Sigmoid colon (tissue), 4 donors: Measurements from ENCODE around the gene OARD1.
A peak's percentile ranks its signal among the peaks of the same experiment; 100 is the strongest.

Experiments used
- EP300 ChIP-seq, 4 donors: sonication (generic); formaldehyde crosslinking; IDR thresholded peaks; one replicate each; pipeline ENCODE4 v1.6.1; 2017; ENCODE audit warnings: antibody characterized with exemption in 4 of 4
- POLR2A ChIP-seq, 2 donors: fragments of 450-650 bp; IDR thresholded peaks; one replicate each; pipeline ENCODE4 v1.6.1; 2016; ENCODE audit warnings: antibody characterized with exemption in 2 of 2, mild to moderate bottlenecking in 2 of 2, moderate library complexity in 2 of 2
- TF ChIP-seq, protein P1 (sequence below), 4 experiments: fragments of 450-650 bp in 3 of 4; fragments of 200-600 bp in 1 of 4; IDR thresholded peaks; one replicate each; pipeline ENCODE4 v1.5.1; 2016 to 2019; ENCODE audit warnings: antibody characterized with exemption in 4 of 4, mild to moderate bottlenecking in 3 of 4, moderate library complexity in 2 of 4

DNA sequence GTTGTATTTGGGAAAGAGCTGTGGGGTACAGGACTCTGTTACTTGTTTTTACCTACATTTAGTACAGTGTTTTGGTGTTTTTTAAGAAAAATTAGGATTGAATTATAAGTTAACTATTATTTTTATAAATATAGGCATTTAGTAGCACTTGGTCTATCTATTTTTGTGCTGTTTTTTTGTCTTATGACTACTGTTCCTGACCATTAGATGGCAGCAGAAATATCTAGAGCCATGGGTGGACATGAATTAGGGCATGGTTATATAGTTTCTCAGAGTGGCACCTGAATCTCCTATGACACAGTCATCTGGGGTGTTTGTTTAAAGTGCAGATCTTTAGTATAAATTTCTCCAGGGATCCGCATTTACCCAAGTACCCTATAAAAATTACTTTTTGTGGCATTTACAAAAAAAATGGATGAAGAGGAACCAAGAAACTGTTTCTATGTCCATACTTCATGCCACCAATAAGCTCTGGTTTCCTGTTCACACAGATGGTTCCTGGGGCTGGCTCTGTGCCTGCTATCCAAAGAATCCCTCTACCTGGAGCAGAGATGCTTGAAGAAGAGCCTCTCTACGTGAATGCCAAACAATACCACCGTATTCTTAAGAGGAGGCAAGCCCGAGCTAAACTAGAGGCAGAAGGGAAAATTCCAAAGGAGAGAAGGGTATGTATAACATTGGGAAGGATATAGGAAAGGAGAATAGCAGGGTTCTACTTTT, 20.4 kb upstream of the OARD1 start:
- TF ChIP-seq, protein P1, sequence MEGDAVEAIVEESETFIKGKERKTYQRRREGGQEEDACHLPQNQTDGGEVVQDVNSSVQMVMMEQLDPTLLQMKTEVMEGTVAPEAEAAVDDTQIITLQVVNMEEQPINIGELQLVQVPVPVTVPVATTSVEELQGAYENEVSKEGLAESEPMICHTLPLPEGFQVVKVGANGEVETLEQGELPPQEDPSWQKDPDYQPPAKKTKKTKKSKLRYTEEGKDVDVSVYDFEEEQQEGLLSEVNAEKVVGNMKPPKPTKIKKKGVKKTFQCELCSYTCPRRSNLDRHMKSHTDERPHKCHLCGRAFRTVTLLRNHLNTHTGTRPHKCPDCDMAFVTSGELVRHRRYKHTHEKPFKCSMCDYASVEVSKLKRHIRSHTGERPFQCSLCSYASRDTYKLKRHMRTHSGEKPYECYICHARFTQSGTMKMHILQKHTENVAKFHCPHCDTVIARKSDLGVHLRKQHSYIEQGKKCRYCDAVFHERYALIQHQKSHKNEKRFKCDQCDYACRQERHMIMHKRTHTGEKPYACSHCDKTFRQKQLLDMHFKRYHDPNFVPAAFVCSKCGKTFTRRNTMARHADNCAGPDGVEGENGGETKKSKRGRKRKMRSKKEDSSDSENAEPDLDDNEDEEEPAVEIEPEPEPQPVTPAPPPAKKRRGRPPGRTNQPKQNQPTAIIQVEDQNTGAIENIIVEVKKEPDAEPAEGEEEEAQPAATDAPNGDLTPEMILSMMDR (IDR thresholded peaks at IDR 0.05): peak in 1 of 4 experiments; percentile 13
- no peak for TF ChIP-seq POLR2A (IDR thresholded peaks at IDR 0.05)
- TF ChIP-seq EP300 (IDR thresholded peaks at IDR 0.05): no peak
